Stromal cell of bone marrow (primary cell): Measurements from ENCODE around the gene TANC1.

Experiments used
- DNase-seq: peaks from one replicate; pipeline ENCODE4 v3.0.0-alpha.2; 2012; ENCODE audit warnings: low read depth

Gene TANC1

DNA sequence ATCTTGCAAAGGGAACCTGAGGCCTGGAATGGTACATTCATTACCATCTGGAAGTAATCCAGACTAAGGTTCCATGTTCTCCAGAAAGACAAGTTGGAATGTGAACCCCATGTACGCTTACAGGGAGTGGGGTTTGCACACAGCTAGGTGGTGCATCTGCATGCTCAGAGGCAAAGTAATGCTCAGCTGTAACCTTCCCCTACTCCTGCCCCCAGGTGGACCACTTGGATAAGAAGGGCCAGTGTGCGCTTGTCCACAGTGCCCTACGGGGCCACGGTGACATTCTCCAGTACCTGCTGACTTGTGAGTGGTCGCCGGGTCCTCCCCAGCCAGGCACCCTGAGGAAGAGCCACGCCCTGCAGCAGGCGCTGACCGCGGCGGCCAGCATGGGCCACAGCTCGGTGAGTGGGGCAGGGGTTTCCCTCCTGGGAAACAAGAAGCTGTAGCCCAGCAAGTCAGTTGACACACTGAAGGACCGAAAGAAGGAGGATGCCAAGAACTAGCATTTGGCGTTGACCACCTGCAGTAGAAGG lies 228.0 kb downstream of the TANC1 start:
- no peak for DNase-seq

- DNase-seq, result no peak
Measured at GRCh38 chr2:159199236-159199635, 230.8 kb downstream of the TANC1 start.

DNA sequence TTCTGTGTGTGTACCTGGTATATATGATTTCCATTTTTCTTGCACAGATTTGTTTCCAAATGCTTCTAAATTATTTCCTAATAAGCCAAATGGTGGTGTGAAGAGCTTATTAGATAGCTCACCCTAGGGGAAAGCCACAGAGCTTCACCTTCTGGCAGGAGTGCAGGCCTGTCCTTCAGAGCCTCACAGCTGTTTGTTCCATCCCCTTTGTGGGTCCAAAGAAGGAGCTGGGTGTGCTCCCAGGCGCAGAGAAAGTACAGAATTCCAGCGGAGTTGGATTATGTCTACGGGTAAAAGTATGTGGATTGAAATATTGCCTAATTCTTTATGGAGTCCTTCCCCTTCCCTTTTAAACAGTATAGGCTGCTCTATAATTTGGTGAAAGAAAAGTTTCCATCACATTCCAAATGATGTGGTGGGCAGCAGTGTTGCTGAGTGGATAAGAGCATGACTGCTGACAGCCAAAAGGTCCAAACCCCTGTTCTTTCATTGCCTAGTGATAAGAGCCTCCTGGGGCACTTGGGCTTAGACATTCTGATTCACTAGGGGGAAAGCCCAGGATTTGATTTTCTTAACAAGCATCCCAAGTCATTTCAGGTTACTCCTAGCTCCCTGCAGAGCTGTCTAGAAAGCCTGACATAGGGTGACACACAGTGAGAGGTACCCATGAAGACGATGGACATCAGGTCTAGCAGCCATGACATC lies 231.5 kb downstream of the TANC1 start:
- no peak for DNase-seq

- no peak for DNase-seq
Measured at GRCh38 chr2:159200498-159200897, 232.1 kb downstream of the TANC1 start.

DNA sequence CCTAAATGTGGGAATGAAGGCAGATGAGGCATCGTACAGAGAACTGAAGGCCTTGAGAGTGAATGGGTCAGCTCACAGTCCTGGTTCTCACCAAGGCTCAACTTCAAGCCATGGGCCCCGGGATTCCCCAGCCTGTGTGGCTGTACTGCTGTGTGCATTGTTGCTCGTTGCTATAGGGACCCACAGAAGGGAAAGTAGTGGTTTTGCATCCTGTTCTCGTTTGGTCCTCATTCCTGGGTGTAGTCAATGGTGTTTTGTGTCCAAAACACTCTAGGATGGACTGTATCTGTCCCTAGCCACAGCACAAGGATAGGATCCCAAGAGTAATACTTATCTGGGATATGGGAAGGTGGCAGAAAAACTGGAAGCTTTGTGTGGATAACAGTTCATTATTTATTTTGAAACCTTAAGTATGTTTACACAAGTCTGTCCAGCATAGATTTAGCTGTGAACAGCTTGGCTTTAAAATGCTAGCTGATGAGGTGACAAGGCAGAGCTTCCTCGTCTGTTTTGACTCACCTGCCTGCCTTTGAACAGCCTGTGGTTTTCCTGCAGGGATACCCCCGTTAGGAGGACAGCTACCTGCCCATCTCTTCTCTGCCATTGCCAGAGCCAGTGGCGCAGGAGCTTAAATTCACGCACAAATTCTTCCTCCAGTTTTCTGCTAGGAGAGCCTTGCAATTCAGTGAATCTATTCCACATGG lies 233.1 kb downstream of the TANC1 start:
- DNase-seq, result no peak

- peak; percentile 96 for DNase-seq
Measured at GRCh38 chr2:159202568-159203071, 234.2 kb downstream of the TANC1 start.

DNA sequence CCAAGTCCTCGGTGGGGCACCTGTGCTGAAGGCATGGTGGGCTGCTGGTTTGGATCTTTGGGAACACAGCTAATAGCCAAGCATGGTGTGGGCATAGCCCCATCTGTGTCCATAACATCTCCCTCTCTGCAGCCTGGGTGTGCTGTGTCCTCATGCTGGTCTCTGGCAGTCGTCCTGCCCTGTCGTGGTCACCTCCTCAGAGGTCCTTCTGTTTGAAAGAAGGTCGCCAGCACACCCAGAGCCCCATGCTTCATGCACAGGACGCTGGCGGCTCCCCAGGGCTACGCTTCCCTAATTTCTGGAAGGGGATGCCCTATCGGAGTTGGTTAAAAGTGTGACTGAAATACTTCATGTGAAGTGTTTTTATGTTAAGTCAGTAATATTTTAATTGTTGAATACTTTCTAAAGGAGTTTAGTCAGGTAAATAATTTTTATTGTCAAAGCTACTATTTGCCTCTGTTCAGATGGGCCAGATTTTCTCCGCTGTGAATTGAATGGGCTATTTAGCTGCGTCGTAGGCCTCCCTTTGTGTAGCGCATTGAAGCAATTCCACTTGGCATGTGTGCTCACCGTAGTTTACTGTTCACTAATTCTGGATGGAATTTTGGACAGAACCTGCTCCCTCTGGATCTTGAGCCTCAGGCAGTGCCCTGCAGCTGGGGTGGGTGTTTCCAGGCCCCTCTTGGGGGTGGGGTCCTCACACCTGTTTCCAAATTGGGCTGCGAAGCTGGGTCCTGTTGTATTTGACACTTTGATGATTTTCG lies 236.1 kb downstream of the TANC1 start:
- no peak for DNase-seq

DNA sequence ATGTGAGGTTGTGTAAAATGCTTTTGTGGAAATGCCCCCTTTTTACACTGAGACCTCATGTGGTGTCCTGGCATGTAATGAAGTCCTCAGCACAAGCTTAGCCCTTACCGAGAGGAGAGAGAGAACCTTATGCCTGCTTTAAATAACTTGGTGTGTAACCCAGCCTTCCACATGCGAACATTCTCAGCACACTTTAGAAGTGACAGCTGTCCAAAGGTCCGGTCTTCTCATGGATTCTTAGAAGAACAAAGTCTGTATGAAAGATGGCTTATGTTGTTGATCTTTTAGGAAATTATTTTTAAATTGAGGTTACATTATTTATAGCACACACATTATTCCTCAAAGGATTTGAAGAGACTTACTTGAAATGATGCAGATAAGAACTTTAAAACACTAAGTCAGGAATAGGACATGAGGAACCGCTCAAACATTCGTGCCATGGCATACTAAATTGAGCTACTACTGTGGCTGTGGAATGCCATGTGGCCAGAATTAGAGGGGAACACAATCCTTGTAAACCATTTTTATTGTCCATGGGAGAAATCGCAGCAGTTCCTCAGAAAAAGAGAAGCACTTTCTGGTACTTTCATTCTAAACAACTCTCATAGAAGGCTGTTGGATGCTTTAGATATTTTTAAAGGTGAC lies 238.4 kb downstream of the TANC1 start:
- DNase-seq, result no peak

GRCh38 chr2:159208438-159208837 lies 240.0 kb downstream of the TANC1 start:
- no peak for DNase-seq

- no peak for DNase-seq
Measured at GRCh38 chr2:159209341-159210306, 241.2 kb downstream of the TANC1 start.

GRCh38 chr2:159211447-159212396 lies 243.3 kb downstream of the TANC1 start:
- no peak for DNase-seq

GRCh38 chr2:159213296-159213695 lies 244.9 kb downstream of the TANC1 start:
- DNase-seq, result no peak

DNA sequence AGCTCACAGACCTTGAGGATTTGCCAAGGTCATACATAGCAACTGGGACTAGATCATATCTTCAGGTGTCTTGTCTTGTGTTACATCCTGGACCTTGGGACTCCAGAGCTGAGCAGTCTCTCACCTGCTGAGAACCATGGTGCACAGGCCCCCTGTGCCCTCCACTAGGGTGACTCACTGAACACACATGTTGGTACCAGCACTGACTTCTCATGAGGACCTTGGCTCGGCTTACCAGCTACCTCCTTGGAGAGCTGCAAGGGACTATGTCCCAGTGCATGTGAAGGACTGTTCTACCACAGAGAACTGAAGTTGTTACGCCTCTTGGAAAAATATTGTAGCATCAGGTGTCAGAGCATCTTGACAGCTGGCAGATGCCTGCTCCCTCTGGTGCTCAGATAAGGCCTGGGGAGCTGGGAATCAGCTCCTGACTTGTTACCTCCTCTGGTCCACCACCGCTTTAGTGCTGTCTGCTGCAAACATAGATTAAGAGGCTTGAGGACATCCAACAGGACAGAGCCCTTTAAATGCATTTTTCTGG lies 246.0 kb downstream of the TANC1 start:
- DNase-seq, result no peak

DNA sequence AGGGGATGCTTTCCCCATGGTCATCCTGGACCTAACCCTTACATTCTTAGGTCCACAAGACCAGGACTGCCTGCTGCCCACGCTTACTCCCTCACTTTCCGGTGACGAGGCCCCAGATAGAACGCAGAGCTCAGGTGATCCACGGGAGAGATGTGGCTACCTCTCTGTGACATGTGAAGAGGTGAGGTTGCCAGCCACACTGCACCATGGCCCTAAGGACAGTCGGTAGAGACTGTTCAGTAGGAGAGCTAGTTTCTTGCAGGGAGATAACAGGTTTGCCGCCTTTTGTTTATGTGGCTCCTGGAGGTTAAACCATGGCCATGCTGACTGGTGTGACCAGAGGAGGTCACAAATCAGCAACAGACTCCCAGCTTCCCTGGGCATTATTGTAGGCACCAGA lies 246.7 kb downstream of the TANC1 start:
- DNase-seq, result no peak

GRCh38 chr2:159217676-159218075 lies 249.2 kb downstream of the TANC1 start:
- no peak for DNase-seq

- no peak for DNase-seq
Measured at GRCh38 chr2:159218389-159218788, 249.9 kb downstream of the TANC1 start.

- no peak for DNase-seq
Measured at GRCh38 chr2:159219394-159219998, 251.1 kb downstream of the TANC1 start.

DNA sequence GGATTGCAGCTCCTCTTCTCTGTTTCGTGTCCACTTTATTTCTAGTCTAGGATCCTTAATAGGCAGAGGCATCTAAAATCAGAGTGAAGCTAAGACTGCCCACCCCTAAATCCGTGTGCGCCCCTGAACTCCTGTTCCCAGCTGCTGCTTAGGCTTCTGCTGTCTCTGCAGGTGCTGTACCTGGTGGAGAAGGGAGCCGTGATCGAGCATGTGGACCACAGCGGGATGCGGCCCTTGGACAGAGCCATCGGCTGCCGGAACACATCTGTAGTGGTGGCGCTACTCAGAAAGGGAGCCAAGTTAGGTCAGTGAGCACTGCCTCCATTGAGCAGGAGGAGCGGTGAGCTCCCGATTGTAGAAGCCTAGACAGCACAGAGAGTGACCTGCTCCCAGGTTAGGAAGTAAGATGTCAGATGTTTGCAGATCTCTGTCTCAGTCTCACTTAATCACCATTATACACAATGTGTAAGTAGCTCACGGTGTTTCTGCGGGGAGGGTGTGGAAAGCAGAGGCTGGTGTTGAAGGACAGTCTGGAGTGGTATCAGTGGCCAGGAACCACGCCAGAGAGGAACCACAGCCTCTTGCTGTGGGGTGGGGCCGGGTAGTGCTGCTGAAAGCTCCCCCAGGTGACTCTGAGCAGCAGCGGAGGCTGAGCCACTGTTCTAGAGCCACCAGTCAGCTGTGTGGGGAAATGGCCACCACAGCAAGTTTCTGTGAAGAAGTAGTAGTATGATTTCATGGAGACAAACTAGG lies 255.8 kb downstream of the TANC1 start:
- DNase-seq, result no peak
